ENCODE data around the gene IFNE. TPM values are rescaled to one million over a fixed set of nuclear protein-coding genes. Genes with fewer than 3 reads are reported as not detected.
A peak's percentile ranks its signal among the peaks of the same experiment; 100 is the strongest.

IFNE gene
- total RNA-seq, 1 donor from 2014 or later, result 12.4 TPM

- H3K4me3 ChIP-seq (ENCODE audit: low read depth, low read length), result no peak overlapping the region
- H3K36me3 ChIP-seq (ENCODE audit: control insufficient read depth, insufficient read depth, low read length), result peaks cover 3% of the 10 kb centered on the region
- no peaks in the 10 kb centered on the region for H3K27me3 ChIP-seq (ENCODE audit: control insufficient read depth, insufficient read depth, low read length)
- no peak for FAIRE-seq
- TF ChIP-seq, protein P1, sequence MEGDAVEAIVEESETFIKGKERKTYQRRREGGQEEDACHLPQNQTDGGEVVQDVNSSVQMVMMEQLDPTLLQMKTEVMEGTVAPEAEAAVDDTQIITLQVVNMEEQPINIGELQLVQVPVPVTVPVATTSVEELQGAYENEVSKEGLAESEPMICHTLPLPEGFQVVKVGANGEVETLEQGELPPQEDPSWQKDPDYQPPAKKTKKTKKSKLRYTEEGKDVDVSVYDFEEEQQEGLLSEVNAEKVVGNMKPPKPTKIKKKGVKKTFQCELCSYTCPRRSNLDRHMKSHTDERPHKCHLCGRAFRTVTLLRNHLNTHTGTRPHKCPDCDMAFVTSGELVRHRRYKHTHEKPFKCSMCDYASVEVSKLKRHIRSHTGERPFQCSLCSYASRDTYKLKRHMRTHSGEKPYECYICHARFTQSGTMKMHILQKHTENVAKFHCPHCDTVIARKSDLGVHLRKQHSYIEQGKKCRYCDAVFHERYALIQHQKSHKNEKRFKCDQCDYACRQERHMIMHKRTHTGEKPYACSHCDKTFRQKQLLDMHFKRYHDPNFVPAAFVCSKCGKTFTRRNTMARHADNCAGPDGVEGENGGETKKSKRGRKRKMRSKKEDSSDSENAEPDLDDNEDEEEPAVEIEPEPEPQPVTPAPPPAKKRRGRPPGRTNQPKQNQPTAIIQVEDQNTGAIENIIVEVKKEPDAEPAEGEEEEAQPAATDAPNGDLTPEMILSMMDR (IDR thresholded peaks at IDR 0.05; ENCODE audit: insufficient read depth, low read length, severe bottlenecking), result peak; percentile 50
- peak; percentile 60 for DNase-seq (ENCODE audit: low read depth)
These were observed 16.1 kb downstream of the IFNE start for GRCh38 chr9:21465859-21466518.

DNA sequence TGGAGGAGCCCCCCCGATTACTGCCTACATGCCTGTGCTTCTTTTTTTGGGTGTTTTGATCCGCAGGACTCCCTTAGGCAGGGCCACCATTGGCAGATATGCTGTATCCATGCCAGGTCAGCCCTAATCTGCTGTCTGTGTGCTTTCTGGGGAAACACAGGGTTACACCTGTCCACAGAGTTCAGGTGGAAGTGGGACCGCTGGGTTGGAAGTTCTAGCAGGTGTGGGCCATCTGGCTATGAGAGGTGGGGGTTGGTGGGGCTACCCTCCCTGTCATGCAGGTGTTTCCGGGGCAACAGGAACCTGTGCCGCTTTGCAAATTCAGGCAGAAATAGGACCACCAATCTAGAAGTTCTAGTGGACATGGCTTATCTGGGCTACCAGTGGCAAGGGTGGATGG, 17.0 kb downstream of the IFNE start:
- FAIRE-seq (no peak), DNase-seq (ENCODE audit: low read depth) (no peak)
- no peaks in the 10 kb centered on the region for H3K27me3 ChIP-seq (ENCODE audit: control insufficient read depth, insufficient read depth, low read length)
- TF ChIP-seq, protein P1 (IDR thresholded peaks at IDR 0.05; ENCODE audit: insufficient read depth, low read length, severe bottlenecking), result no peak
- H3K36me3 ChIP-seq (ENCODE audit: control insufficient read depth, insufficient read depth, low read length), result peaks cover 3% of the 10 kb centered on the region
- H3K4me3 ChIP-seq (ENCODE audit: low read depth, low read length), result no peak overlapping the region

DNA sequence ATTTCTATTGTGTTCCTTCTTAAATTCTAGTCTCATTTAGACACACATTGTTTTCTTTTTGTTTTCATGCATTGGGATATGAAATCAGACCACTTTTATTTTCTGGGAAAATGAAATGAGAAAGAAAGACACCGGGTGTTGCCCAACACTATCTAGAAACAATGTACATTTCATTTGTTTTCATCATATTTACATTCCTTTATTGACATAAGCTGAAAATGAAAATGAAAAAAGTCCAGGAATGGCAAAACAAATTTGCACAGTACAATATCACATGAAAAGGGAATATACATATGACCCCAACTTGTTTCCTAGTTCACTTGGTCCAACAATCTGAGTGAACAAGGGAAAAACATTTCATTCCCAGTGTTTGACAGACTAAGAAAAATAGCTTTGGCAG, 20.7 kb downstream of the IFNE start:
- H3K36me3 ChIP-seq (ENCODE audit: control insufficient read depth, insufficient read depth, low read length), result no peaks in the 10 kb centered on the region
- no peaks in the 10 kb centered on the region for H3K27me3 ChIP-seq (ENCODE audit: control insufficient read depth, insufficient read depth, low read length)
- H3K4me3 ChIP-seq (ENCODE audit: low read depth, low read length), result no peak overlapping the region
- TF ChIP-seq, protein P1 (IDR thresholded peaks at IDR 0.05; ENCODE audit: insufficient read depth, low read length, severe bottlenecking), result no peak
- FAIRE-seq (no peak), DNase-seq (ENCODE audit: low read depth) (no peak)

DNA sequence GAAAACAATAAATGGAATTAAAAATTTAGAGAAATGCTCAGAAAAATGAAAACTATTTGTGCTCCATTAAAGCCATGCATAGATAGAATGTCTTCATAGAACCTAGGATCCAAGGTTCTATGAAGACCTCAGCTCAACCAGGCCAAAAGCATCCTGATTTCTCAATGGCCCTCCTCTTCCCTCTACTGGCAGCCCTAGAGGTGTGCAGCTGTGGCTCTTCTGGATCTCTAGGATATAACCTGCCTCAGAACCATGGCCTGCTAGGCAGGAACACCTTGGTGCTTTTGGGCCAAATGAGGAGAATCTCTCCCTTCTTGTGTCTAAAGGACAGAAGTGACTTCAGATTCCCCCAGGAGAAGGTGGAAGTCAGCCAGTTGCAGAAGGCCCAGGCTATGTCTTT, 26.8 kb downstream of the IFNE start:
- Histone ChIP-seq H3K27me3 (ENCODE audit: control insufficient read depth, insufficient read depth, low read length) (no peaks in the 10 kb centered on the region), H3K36me3 (ENCODE audit: control insufficient read depth, insufficient read depth, low read length) (no peaks in the 10 kb centered on the region), H3K4me3 (ENCODE audit: low read depth, low read length) (no peak overlapping the region)
- FAIRE-seq (no peak), DNase-seq (ENCODE audit: low read depth) (no peak)
- TF ChIP-seq, protein P1 (IDR thresholded peaks at IDR 0.05; ENCODE audit: insufficient read depth, low read length, severe bottlenecking), result peak; percentile 64

DNA sequence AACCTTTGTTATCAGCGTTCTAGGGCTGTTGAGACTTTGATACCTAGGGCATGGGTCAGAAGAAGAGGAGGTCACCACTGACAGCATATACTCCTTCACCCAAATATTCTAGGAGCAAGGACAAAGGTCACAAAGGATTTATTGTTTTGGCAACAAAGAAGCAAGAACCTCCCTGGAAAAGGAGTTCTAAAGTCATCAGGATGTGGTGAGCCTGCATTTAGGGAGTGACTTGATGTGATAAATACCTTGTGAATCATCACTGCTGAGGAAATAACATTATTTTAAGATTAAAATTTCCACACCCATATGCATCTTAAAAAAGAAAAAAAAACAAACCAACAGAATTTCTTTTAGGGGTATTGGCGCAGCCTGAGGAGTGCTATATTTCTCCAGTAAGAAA, 28.0 kb downstream of the IFNE start:
- Histone ChIP-seq H3K4me3 (ENCODE audit: low read depth, low read length) (no peak overlapping the region), H3K27me3 (ENCODE audit: control insufficient read depth, insufficient read depth, low read length) (no peaks in the 10 kb centered on the region), H3K36me3 (ENCODE audit: control insufficient read depth, insufficient read depth, low read length) (no peaks in the 10 kb centered on the region)
- DNase-seq (ENCODE audit: low read depth) (peak; percentile 58), FAIRE-seq (no peak)
- TF ChIP-seq, protein P1 (IDR thresholded peaks at IDR 0.05; ENCODE audit: insufficient read depth, low read length, severe bottlenecking), result no peak

- DNase-seq (ENCODE audit: low read depth) (no peak), FAIRE-seq (no peak)
- TF ChIP-seq, protein P1 (IDR thresholded peaks at IDR 0.05; ENCODE audit: insufficient read depth, low read length, severe bottlenecking), result no peak
- no peaks in the 10 kb centered on the region for H3K27me3 ChIP-seq (ENCODE audit: control insufficient read depth, insufficient read depth, low read length)
- H3K36me3 ChIP-seq (ENCODE audit: control insufficient read depth, insufficient read depth, low read length), result no peaks in the 10 kb centered on the region
- no peak overlapping the region for H3K4me3 ChIP-seq (ENCODE audit: low read depth, low read length)
These were observed 29.4 kb downstream of the IFNE start for GRCh38 chr9:21452681-21453080.

Measured in bronchial epithelial cell (primary cell).